Natural killer cell (primary cell): Measurements from ENCODE around the gene HMCN2. TPM values are rescaled to one million over a fixed set of nuclear protein-coding genes. Genes with fewer than 3 reads are reported as not detected.

Source experiments
- ATAC-seq, 3 donors: fragments of 150-1000 bp in 2 of 3; fragments of 200-7000 bp in 1 of 3; cut with Tn5 transposase; 1 replicate in 1 of 3; 2 replicates in 2 of 3; pipeline ENCODE4 v1.10.0; 2021; ENCODE audit warnings: mild to moderate bottlenecking in 2 of 3, moderate library complexity in 2 of 3
- DNase-seq, 2 donors: peaks; one replicate each; pipeline versions ENCODE4 v3.0.0 to v3.0.0-alpha.2; 2013 to 2021; ENCODE audit warnings: mixed read lengths in 1 of 2
- H3K27ac ChIP-seq: one replicate; pipeline ENCODE4 v1.5.1; 2013; ENCODE audit warnings: mild to moderate bottlenecking, low read length
- H3K27me3 ChIP-seq: one replicate; pipeline ENCODE4 v1.6.1; 2013; ENCODE audit warnings: low read length; ENCODE audit not compliant: control insufficient read depth, insufficient read depth
- H3K36me3 ChIP-seq: one replicate; pipeline ENCODE4 v1.6.1; 2013; ENCODE audit warnings: low read length; ENCODE audit not compliant: control insufficient read depth, insufficient read depth
- H3K4me1 ChIP-seq: one replicate; pipeline ENCODE4 v1.6.1; 2013; ENCODE audit warnings: low read length; ENCODE audit not compliant: control insufficient read depth, insufficient read depth
- H3K4me3 ChIP-seq: one replicate; pipeline ENCODE4 v1.5.1; 2013; ENCODE audit warnings: low read length
- H3K9me3 ChIP-seq: one replicate; pipeline ENCODE4 v1.6.1; 2013; ENCODE audit warnings: low read length; ENCODE audit not compliant: control insufficient read depth, insufficient read depth
- H3K27ac Mint-ChIP-seq, 2 donors: one replicate each; pipeline ENCODE4 v1.8.0; 2022; ENCODE audit warnings: mild to moderate bottlenecking in 2 of 2, mixed read lengths in 2 of 2, moderate library complexity in 1 of 2
- H3K27me3 Mint-ChIP-seq, 2 donors: one replicate each; pipeline ENCODE4 v1.8.0; 2022; ENCODE audit warnings: low read depth in 2 of 2, mixed read lengths in 2 of 2
- H3K36me3 Mint-ChIP-seq: one replicate; pipeline ENCODE4 v1.8.0; 2022; ENCODE audit warnings: mixed read lengths
- H3K4me1 Mint-ChIP-seq, 2 donors: one replicate each; pipeline ENCODE4 v1.8.0; 2022; ENCODE audit warnings: mixed read lengths in 2 of 2
- H3K4me3 Mint-ChIP-seq: one replicate; pipeline ENCODE4 v1.8.0; 2022; ENCODE audit warnings: mild to moderate bottlenecking, moderate library complexity, mixed read lengths
- H3K9me3 Mint-ChIP-seq, 2 donors: one replicate each; pipeline ENCODE4 v1.8.0; 2022; ENCODE audit warnings: mixed read lengths in 2 of 2
- CTCF ChIP-seq: fragments of 200-600 bp; IDR thresholded peaks from one replicate; pipeline ENCODE4 v1.8.0; 2022; ENCODE audit warnings: antibody characterized with exemption
- WGBS: methylation state at CpG from one replicate; pipeline ENCODE4 v1.1.7; 2013; ENCODE audit warnings: missing lambda C conversion rate; ENCODE audit not compliant: insufficient coverage; 5-methylcytosine and 5-hydroxymethylcytosine counted together
- intact Hi-C: fragments of 100-400 bp; cut with micrococcal nuclease; formaldehyde crosslinking; loops from one replicate; pipeline ENCODE4 v1.14.2; 2022
- total RNA-seq, 4 donors: library from RNA; stranded (reverse); fragments of 120-200 nt in 1 of 4; gene quantifications; one replicate each; pipeline versions ENCODE4 v1.2.3 to v1.2.4, GENCODE V29; 2013 to 2022

The HMCN2 gene
- total RNA-seq, 3 donors from 2014 or later (not counting 1 experiment from before 2014, with no cell fraction given), result not detected

GRCh38 chr9:130459941-130460669 lies 194.5 kb downstream of the HMCN2 start:
- intact Hi-C loops, result loop anchor here (5.0 to 10.0 kb wide), 2 partner anchors 405 to 587 kb away; no protein-coding TSS in a partner anchor
- Histone ChIP-seq H3K4me1 (no peaks in the 10 kb centered on the region), H3K27me3 (no peaks in the 10 kb centered on the region), H3K9me3 (no peaks in the 10 kb centered on the region), H3K4me3 (no peak overlapping the region), H3K36me3 (no peaks in the 10 kb centered on the region), H3K27ac (no peak overlapping the region)
- no peak overlapping the region for H3K4me3 Mint-ChIP-seq
- DNase-seq, result no peak
- H3K36me3 Mint-ChIP-seq, result no peaks in the 10 kb centered on the region
- no peak for TF ChIP-seq CTCF
- H3K9me3 Mint-ChIP-seq, result no peaks in the 10 kb centered on the region
- peaks cover 8 to 10% of the 10 kb centered on the region in 2 donors for H3K27me3 Mint-ChIP-seq
- no peak for ATAC-seq
- no peak overlapping the region for H3K27ac Mint-ChIP-seq
- 76% methylated on average over 11 of the region's 11 CpGs for WGBS
- H3K4me1 Mint-ChIP-seq, result no peaks in the 10 kb centered on the region

- Mint-ChIP-seq H3K27me3 (peaks cover 8 to 10% of the 10 kb centered on the region in 2 donors), H3K4me1 (no peaks in the 10 kb centered on the region), H3K36me3 (no peaks in the 10 kb centered on the region), H3K9me3 (no peaks in the 10 kb centered on the region), H3K4me3 (no peak overlapping the region), H3K27ac (no peak overlapping the region)
- Histone ChIP-seq H3K27ac (no peak overlapping the region), H3K4me1 (no peaks in the 10 kb centered on the region), H3K27me3 (no peaks in the 10 kb centered on the region), H3K4me3 (no peak overlapping the region), H3K9me3 (no peaks in the 10 kb centered on the region), H3K36me3 (no peaks in the 10 kb centered on the region)
- DNase-seq (peak; percentile 66 to 83), ATAC-seq (peak; percentile 61 to 78 (median 62))
- intact Hi-C loops, result loop anchor here (1.0 to 10.0 kb wide), 3 partner anchors 221 to 586 kb away; no protein-coding TSS in a partner anchor
- TF ChIP-seq CTCF, result peak; percentile 85
- 16% methylated on average over 22 of the region's 22 CpGs for WGBS
These were observed 195.7 kb downstream of the HMCN2 start for GRCh38 chr9:130461218-130461630.

- H3K4me1 ChIP-seq, result no peaks in the 10 kb centered on the region
- H3K9me3 ChIP-seq, result no peaks in the 10 kb centered on the region
- Mint-ChIP-seq H3K4me1 (no peaks in the 10 kb centered on the region), H3K36me3 (no peaks in the 10 kb centered on the region), H3K4me3 (no peak overlapping the region), H3K27ac (no peak overlapping the region), H3K27me3 (peaks cover 8 to 13% of the 10 kb centered on the region in 2 donors), H3K9me3 (no peaks in the 10 kb centered on the region)
- H3K36me3 ChIP-seq, result no peaks in the 10 kb centered on the region
- ATAC-seq, result no peak
- intact Hi-C loops, result loop anchor here (1.0 to 10.0 kb wide), 3 partner anchors 221 to 586 kb away; no protein-coding TSS in a partner anchor
- H3K27me3 ChIP-seq, result no peaks in the 10 kb centered on the region
- no peak for DNase-seq
- H3K27ac ChIP-seq, result no peak overlapping the region
- TF ChIP-seq CTCF, result no peak
- no peak overlapping the region for H3K4me3 ChIP-seq
- 69% methylated on average over 11 of the region's 11 CpGs for WGBS
These were observed 196.2 kb downstream of the HMCN2 start for GRCh38 chr9:130461731-130462130.
